ENCODE results near the gene CHRNB1. TPM values are rescaled to one million over a fixed set of nuclear protein-coding genes. Genes with fewer than 3 reads are reported as not detected.

The CHRNB1 gene
- polyA plus RNA-seq, 1 donor from 2014 or later = 18.2 TPM

- no peak for TF ChIP-seq REST (IDR thresholded peaks at IDR 0.05; ENCODE audit: borderline replicate concordance)
- no peak for TF ChIP-seq SMC3 (conservative IDR thresholded peaks at IDR 0.05; ENCODE audit: poor library complexity)
- no peak for TF ChIP-seq MXI1 (conservative IDR thresholded peaks at IDR 0.05; ENCODE audit: poor library complexity, severe bottlenecking)
- TF ChIP-seq, protein P1, sequence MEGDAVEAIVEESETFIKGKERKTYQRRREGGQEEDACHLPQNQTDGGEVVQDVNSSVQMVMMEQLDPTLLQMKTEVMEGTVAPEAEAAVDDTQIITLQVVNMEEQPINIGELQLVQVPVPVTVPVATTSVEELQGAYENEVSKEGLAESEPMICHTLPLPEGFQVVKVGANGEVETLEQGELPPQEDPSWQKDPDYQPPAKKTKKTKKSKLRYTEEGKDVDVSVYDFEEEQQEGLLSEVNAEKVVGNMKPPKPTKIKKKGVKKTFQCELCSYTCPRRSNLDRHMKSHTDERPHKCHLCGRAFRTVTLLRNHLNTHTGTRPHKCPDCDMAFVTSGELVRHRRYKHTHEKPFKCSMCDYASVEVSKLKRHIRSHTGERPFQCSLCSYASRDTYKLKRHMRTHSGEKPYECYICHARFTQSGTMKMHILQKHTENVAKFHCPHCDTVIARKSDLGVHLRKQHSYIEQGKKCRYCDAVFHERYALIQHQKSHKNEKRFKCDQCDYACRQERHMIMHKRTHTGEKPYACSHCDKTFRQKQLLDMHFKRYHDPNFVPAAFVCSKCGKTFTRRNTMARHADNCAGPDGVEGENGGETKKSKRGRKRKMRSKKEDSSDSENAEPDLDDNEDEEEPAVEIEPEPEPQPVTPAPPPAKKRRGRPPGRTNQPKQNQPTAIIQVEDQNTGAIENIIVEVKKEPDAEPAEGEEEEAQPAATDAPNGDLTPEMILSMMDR (IDR thresholded peaks at IDR 0.05; ENCODE audit: poor library complexity, severe bottlenecking) = no peak
- no peak for TF ChIP-seq RAD21 (conservative IDR thresholded peaks at IDR 0.05)
- Histone ChIP-seq H3K27me3 (ENCODE audit: insufficient read depth, low read depth, low read length) (no peaks in the 10 kb centered on the region), H4K20me1 (ENCODE audit: insufficient read depth) (no peaks in the 10 kb centered on the region), H3K9ac (ENCODE audit: low read length) (no peak overlapping the region), H3K27ac (ENCODE audit: low read length) (no peak overlapping the region), H3K9me3 (ENCODE audit: low read length) (no peaks in the 10 kb centered on the region), H3K79me2 (replicated peaks; ENCODE audit: insufficient read depth, low read length) (peaks cover 1% of the 10 kb centered on the region), H3K4me3 (ENCODE audit: low read length) (no peak overlapping the region), H3K9me2 (ENCODE audit: insufficient read depth, low read length) (no peaks in the 10 kb centered on the region), H3F3A (ENCODE audit: insufficient read depth, low read length, poor library complexity, severe bottlenecking) (no peaks in the 10 kb centered on the region), H3K4me2 (ENCODE audit: low read length) (no peak overlapping the region), H3K36me3 (ENCODE audit: insufficient read depth, low read length) (no peaks in the 10 kb centered on the region), H2AFZ (ENCODE audit: low read depth, low read length) (no peak overlapping the region)
Observed at GRCh38 chr17:7465597-7466275, 20.9 kb downstream of the CHRNB1 start.

DNA sequence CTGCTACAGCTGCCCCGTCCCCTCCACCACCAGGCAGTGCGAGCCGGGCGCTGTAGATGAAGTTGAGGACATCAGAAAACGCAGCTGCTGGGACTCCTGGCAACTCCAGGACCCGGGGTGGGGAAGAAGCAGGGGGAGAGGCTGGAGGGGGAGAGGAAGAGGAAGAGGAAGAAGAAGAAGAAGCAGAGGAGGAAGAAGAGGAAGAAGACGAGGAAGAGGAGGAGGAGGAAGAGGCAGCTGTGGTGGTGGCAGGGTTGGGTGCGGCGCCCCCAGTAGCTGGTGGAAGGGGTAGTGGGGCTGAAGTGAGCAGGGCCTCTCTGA, 21.4 kb downstream of the CHRNB1 start:
- no peaks in the 10 kb centered on the region for H3K27me3 ChIP-seq (ENCODE audit: insufficient read depth, low read depth, low read length)
- H2AFZ ChIP-seq (ENCODE audit: low read depth, low read length) = no peak overlapping the region
- no peaks in the 10 kb centered on the region for H3K36me3 ChIP-seq (ENCODE audit: insufficient read depth, low read length)
- peaks cover 3% of the 10 kb centered on the region for H3K79me2 ChIP-seq (replicated peaks; ENCODE audit: insufficient read depth, low read length)
- no peaks in the 10 kb centered on the region for H3F3A ChIP-seq (ENCODE audit: insufficient read depth, low read length, poor library complexity, severe bottlenecking)
- H3K27ac ChIP-seq (ENCODE audit: low read length) = no peak overlapping the region
- no peaks in the 10 kb centered on the region for H4K20me1 ChIP-seq (ENCODE audit: insufficient read depth)
- no peak overlapping the region for H3K4me3 ChIP-seq (ENCODE audit: low read length)
- TF ChIP-seq MXI1 (conservative IDR thresholded peaks at IDR 0.05; ENCODE audit: poor library complexity, severe bottlenecking) (no peak), RAD21 (conservative IDR thresholded peaks at IDR 0.05) (no peak), EZH2 (IDR thresholded peaks at IDR 0.05; ENCODE audit: borderline replicate concordance, insufficient read depth, low read length, poor library complexity, severe bottlenecking) (no peak), POLR2AphosphoS5 (IDR thresholded peaks at IDR 0.05) (no peak), TAF1 (IDR thresholded peaks at IDR 0.05; ENCODE audit: low read depth) (no peak), EP300 (conservative IDR thresholded peaks at IDR 0.05; ENCODE audit: poor library complexity, severe bottlenecking) (no peak)
- TF ChIP-seq, protein P1 (IDR thresholded peaks at IDR 0.05; ENCODE audit: poor library complexity, severe bottlenecking) = no peak
- H3K9ac ChIP-seq (ENCODE audit: low read length) = no peak overlapping the region
- H3K9me2 ChIP-seq (ENCODE audit: insufficient read depth, low read length) = no peaks in the 10 kb centered on the region
- no peak overlapping the region for H3K4me2 ChIP-seq (ENCODE audit: low read length)
- H3K9me3 ChIP-seq (ENCODE audit: low read length) = no peaks in the 10 kb centered on the region
